Stimulated activated CD4-positive, alpha-beta T cell treated with anti-CD3 and anti-CD28 coated beads, Interleukin-12 subunit alpha, Interleukin-12 subunit beta, amount 100 ng/mL, for 24 hours (primary cell): ENCODE measurements around the gene HRH1.
"Not testable (repeated sequence)": the region's sequence is repeated elsewhere in the genome, so short reads cannot be mapped to it uniquely, and the experiment has no call there.

Source experiments
- DNase-seq, 2 experiments: peaks; one replicate each; pipeline ENCODE4 v3.0.0-alpha.2; 2020; ENCODE audit warnings: low read depth in 2 of 2

Gene HRH1

DNA sequence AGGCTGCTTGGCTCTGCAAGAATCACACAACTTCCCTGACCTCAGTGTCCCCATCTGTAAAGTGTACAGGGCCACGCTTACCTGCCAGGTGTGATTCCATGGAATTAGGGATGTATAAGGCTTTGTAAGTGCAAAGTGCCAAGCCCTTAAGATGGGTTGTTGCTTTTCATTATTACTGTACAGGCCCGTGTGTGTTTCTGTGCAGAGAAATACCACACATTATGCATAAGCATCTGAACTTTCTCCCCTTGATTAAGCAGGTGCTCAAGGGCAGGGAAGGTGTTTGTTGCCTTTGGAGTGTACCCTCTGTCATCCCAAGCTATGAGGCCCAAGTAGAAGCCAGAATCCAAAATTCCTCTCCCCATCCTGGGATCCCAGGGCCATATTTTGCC, 13.6 kb upstream of the HRH1 start:
- no peak for DNase-seq

DNA sequence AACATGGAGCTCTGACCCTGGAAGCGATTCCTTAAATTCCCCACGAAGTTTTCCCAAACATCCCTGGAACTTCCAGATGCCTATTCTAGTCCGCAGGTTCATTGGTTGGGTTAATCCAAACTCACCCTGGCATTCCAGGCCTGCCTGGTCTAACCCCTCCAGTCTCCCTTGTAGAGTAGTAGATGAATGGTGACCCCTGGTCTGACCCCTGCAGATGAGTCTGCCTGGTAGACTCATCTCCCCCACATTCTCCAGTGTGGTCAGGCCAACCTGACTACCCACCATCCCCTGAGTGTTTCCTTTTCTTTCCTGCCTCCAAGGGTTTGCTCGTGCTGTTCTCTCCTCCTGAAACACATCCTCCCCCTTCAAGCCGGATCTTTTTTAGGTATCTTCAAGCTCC, 10.8 kb upstream of the HRH1 start:
- no peak for DNase-seq

DNA sequence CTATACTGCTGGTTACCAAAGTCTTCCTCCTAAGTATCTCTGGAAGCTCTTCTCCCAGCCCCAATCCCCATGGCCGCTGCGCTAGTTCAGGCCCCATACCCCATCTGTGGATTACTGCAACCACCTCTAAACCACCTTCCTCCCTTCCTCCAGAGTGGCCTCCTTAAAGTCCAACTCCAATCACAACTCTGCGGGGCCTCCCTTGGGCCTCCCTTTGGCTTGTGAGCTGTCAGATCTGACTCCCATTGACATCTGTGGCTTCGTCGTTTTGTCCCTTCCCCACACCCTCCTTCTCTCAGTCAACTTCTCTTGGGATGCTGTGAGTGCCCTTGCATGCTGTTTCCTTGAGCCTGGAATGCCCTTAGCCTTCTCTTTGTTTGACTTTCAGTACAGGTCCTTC, 9.3 kb upstream of the HRH1 start:
- DNase-seq = no peak

DNA sequence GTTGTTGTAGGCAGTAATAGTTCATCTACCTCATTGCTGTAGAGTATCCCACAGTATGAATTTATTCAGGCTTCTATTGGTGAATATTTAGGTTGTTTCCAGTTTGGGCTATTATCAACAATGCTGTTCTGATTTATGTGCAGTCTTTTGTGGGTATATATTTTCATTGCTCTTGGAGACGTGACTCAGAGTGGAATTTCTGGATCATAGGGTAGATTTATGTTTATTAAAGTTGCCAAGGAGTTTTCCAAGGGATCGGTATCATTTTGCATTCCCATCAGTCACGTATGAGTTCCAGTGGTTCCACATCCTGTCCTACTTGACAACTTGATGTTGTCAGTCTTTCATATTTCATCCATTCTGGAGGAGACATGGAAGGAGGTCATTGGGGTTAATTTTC, 8.4 kb upstream of the HRH1 start:
- no peak for DNase-seq

DNA sequence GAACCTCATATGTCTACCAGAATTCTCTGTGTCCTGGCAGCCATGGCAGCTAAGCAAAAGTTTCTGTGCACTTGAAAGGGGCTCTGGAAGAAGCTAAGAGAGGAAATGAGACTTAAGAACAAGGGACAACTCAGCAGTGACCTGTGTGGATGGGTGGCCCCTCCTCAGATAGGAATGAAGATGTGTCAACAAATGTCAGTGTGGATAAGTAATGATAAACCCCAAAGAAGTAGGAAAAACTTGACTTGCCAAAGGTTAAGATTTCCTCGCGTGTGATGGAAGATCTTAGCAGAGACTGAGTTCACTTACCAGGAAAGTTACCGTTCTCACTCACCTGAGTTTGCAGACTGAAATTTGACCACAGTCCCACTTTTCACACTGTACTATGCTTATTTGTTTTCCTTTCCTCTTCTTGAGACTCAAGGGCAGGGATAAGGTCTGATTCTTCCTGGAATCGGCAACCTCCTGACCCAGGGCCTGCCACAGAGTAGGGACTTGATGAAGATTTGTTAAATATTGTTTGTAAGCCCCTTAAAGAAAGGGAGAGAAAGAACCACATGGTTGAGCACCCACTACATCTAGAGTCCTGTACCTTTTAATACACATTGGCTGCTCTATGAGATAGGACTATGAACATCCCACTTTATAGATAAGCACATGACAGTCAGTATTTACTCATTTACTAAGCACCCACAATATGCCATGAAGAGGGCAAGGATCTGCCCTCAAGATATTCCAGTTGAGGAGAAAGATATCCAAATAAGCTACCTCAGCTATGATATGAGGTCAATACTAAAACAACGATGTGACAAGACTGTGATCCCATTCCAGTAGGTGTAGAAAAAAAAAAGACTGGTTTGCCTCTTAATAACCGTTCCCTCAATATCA, 7.3 kb upstream of the HRH1 start:
- no peak for DNase-seq

DNA sequence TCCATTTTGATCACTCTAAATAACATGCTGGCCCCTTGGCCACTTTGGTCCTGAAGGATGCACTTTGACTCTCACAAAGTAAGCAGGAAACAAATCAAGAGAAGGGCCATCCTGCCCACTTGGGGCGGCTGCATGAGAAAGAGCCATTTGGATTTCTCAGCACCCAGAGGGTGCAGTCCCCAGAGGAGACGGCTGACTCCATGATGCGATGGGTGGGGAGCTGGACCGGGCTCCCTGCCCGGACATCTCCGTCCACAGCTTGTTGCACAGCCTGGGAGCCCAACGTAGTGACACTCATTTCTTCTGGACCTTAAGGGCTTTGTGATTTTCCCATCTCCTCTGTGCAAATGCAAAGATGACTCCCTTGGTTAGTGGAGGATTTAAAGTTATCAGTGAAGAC, 4.0 kb upstream of the HRH1 start:
- DNase-seq = no peak

DNA sequence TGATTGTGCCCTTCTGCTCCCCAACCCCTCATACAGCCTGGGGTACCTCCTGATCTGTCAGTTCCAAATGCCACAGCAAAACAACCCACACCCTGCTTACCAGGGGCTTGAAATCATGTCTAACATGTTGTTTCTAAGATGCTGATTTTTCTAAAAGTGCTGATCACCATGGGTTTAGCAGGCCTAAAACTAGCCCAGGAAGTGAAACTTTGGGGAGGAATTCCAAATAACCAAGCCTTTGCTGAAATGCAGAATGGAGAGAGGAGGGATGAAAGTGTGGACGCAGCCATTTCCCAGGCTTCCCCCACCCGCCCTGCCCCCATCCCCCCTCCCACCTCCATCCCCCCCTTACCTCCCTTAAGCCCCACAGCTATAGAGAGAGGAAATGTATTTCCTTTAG, 2.0 kb upstream of the HRH1 start:
- no peak for DNase-seq

DNA sequence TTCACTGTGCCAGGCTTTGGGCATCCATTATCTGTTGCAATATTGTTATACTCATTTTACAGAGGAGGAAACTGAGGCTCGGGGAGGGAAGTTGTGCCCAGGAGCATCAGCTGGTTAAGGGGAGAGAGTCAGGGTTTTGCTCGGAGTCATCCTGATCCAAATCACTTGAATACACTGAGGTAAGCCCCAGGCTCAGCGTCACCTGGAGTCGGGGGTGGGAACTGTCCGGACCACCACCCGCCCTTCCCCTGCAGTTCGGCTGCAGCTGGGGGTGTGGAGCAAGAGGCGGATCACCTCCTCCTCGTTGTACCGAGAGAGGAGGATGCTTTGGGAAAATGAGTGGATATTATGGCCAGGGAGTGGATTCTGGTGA, 646 bp downstream of the HRH1 start:
- no peak for DNase-seq

DNA sequence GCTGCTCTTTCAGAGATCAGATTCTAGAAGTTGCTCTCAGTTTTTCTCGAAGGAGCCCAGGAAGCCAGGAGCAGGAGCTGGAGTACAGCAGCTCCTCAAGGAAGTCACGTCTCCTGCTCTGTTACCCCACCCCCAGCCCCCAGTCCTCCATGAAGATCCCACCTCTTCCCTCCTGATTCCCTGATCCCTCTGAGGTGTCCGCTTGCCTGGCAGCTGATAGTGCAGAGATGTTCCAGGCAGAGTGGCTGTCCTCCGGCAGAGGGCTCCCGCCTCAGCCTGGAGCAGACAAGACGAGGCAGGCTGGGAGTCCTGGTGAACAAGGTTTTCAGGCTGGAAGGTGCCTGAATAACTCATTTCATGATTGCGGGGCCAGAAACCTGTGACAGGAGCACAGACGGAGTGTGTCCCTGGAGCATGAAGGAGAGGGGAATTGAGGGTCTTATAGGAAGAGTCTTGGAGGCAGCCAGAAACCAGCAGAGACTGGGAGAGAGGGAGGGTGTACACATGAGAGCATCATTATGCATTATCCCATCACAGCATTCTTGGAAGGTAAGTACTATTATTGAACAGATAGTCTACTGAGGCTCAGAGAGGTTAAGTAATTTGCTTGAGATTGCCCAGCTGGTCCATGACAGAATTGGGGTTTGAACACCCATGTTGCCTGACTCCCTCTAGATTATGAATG, 1.2 kb downstream of the HRH1 start:
- DNase-seq = peak in 1 of 2 experiments; percentile 17

DNA sequence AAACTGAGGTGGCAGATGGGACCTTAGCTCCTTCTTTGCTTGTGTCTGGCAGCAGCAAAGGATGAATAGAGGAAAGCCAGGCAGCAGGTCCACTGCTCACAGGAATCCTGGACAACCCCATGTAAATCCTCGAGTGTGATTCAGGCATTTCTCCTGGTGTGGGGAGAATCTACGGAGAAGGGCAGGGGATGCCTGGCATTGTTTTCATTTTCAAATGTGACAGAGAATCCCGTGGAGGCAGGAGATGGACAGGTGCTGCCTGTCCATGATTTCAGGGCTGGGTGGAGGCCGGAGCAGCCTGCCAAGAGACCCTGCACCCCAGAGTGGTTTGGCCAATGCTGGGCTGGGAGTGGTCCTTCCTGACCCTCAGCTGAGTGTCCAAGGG, 1.7 kb downstream of the HRH1 start:
- no peak for DNase-seq

DNA sequence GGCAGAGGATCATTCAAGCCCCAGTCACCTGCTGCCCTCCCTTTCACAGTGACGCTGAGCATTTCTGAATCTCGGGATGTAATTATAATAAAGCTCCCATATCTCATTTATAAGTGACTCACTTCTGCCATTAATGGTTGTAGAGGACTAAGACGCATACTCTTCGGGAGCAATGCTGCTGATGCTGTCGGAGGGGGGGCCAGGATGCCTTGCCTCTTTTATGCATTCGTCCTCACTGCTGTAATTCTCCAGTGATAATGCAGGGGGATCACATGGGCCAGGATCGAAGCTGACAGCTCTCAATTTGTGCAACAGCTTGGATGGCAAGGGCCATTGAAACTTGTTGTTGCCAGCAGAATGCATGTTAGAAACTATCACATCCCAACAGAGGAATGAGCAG, 3.1 kb downstream of the HRH1 start:
- no peak for DNase-seq

DNA sequence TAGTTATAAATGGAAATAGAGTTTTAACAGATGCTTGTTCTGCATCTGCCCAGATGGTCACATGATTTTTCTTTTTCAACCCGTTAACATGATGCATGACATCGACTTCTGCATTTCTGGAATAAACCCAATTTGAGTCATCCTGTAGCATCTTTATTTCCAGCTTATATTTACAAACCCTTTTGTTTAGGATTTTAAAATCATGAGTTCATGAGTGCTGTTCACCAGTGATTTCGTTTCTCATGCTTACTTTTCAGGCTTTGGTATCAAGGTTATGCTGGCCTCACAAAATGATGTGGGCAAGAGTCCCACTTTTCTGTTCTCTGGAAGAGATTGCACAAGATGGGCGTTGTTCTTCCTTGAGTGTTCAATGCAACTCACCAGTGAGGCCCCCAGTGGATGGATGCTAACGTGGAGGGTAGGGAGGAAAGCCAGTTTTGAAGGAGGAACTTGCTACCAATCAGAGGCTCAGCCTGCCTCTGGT, 5.2 kb downstream of the HRH1 start:
- no peak for DNase-seq

DNA sequence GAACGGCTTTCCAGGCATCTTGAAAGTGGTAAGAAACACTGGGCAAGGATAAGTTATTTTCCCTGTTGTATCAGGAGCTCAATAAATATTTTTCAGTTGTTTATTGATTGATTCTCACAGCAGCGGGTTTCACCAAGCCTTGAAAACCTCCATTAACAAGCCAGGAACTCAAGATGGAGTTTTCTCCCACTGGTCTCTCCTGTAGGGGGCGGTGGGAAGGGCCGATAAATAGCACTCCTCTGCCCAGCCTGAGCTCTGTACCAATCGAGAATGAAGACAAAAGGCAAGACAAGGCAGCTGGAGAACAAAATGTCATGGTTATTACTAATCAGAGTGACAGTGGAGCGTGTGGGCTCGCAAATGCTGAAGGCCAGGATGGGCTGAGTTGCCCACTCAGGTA, 7.4 kb downstream of the HRH1 start:
- no peak for DNase-seq

DNA sequence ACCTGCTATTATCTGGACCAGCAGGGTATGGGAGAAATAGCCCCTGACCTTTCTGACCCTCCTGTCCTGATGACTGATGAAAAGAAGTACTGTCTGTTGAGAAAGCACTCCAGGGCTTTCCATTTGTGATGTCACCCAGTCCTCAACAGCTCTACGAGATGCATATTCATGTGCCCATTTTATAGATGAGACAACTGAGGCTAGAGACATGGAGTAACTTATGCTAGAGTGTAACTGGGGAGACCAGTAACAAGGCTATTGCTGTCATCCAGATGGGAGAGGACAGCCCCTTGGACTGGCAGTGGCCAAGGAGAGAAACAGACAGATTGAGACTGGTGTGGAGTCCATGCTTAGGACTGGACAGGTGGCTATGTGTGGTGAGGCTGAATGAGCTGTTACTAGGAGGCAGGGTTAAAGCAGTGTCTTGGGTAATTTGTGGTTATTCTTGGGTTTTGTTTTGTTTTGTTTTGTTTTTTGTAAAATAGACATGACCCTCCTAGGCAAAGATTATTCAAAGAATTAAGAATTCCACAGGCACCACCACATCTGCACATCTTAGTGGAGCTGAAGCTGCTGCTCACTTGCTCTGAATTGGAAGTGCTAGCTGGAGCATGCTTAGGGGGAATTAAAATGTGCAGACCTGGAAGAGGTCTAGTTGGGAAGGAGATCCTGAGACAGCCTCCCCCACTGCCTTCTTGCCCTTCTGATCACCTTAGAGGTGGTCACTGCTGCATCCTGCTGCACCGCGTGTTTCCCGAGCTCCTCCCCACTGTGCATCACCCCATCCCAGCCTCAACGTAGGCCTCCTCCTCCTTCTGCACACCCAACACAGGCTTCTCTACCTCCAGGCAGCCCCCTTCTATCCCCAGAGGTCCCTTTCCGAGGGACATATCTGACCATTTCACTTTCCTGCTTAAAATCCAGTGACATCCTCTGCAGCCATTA, 8.4 kb downstream of the HRH1 start:
- DNase-seq = no peak

DNA sequence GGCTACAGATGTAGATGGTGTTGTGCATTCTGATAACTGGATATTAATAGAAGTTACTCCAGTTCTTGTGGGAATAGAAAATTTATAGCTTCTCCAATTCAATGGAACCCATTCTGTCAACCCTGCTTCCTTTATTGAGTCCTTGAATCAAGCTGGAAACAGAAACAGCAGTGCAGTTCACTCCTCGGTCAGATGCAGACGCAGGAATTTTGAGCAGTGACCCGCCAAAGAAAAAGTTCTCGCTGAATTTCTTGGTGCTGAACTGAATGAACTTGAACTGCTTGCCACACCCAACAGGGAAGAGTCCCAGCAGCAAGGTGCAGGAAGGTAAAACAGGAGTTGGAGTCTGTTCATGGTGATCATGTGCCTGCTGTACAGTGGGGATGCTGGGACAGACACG, 10.3 kb downstream of the HRH1 start:
- no peak for DNase-seq

DNA sequence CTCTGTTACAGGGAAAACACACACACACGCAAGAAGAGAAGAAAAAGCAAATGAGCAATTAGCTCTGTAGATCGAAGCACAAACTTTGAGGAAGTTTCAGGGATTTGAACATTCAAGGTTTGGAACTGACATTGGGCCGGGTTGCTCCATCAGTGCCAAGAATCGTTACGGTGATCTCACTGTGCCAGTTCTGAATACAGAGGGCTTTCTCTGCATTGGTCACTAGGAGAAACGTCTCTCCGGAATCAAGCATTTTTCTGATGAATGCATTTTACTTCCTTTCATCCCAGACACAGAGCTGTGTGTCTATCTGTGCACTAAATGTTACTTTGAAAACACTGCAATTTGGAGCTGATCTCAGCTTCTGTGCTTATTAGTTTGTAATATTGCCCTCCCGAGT, 11.2 kb downstream of the HRH1 start:
- DNase-seq = no peak

DNA sequence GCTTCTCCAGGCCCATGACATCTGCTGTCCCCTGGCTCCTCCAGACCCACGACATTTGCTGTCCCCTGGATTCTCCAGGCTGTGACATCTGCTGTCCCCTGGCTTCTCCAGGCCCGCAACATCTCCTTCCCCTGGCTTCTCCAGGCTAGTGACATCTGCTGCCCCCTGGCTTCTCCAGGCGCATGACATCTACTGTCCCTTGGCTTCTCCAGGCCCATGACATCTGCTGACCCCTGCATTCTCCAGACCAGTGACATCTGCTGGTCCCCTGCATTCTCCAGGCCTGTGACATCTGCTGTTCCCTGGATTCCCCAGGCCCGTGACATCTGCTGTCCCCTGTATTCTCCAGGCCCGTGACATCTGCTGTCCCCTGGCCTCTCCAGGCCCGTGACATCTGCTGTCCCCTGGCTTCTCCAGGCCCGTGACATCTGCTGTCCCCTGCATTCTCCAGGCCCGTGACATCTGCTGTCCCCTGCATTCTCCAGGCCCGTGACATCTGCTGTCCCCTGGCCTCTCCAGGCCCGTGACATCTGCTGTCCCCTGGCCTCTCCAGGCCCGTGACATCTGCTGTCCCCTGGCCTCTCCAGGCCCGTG, 12.6 kb downstream of the HRH1 start:
- not testable (repeated sequence) for DNase-seq

DNA sequence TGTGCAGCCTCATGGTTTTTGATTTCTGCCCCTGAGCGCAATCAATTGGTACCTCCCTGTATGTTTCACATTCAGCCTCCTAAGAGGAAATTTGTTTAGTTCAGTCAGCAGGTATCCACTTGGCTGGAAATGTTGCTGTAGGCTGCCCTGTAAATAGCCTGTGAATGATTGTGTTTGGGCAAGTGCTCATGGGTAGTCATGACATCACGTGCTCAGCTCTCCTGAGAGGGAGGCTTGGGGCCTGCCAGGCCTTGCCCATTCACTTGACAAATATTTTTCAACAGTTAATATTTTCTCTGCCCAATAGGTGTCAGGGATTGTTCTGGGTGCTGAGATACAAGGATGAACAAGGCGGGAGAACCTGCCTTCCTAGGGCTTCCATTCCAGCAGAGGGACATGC, 13.3 kb downstream of the HRH1 start:
- no peak for DNase-seq

DNA sequence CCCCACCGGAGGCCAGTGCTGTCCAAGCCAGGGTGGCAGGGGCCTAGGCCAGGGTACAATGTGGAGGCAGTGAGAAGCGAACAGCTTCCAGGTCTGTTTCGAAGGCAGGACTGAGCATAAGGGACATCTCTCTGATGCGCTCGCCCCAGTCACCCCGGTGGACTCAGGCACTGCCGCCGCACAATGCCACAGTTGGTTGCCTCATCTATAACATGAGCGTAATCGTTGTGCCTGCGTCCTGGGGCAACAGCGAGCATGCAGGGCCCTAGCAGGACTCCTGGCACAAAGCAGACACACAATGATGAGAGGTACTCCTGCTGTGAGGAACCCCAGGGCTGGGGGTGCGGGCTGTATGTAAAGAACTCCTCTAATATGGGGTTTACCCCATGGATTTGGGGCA, 14.1 kb downstream of the HRH1 start:
- no peak for DNase-seq

DNA sequence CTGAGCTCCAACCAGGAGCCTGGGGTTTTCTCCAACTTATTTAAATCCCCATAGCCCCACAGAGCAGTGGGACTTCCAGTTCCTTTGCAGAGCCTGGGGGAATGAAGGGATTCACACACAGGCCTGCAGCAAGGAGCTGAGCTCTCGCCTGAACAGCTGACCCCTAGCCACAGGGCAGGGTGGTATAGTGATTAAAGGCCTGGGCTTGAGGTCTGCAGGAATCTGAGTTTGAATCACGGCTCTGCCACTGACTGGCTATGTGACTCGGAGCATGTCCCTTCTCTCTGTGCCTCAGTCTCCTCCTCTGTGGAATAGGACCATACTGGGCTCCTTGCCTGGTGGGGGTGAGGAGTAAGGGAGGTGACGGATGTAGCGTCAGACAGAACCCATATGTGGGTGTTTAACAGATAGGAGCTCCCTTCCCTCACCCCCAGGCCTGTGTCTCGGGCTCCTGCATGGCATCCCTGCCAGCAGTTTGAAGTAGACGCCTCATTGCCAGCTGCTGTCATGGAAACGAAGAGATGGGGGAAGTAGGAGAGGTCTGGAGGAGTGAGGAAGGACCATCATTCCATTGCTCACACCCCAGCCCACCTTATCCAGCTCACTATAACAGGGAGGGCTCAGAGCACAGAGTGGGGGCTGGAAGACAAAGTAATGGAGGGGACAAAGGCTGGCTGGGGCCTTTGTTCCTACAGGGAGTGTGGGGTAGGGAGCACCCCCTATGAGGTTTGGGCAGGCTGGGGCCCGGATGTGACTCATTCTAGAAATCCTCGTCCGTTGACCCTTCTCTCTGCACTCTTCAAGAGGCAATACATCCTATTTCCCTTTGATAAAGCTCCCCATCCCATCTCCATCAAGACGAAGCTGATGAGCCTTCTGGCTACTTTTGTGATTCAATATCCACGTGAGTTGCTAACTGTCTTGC, 14.8 kb downstream of the HRH1 start:
- no peak for DNase-seq
